PFSK-1 (cell line): Measurements from ENCODE around the gene LSM3.

ENCODE experiments used
- FOXP2 ChIP-seq: optimal IDR thresholded peaks from 2 replicates; pipeline ENCODE3; 2011; ENCODE audit warnings: borderline replicate concordance, control low read depth, inconsistent platforms; ENCODE audit not compliant: insufficient read depth; ENCODE audit errors: extremely low read length, extremely low read depth
- POLR2AphosphoS5 ChIP-seq: IDR thresholded peaks from 2 replicates; pipeline ENCODE4 v1.6.1; 2012; ENCODE audit warnings: low read depth, mild to moderate bottlenecking, control low read depth, low read length, moderate library complexity
- SIN3A ChIP-seq: IDR thresholded peaks from 2 replicates; pipeline ENCODE4 v1.6.1; 2012; ENCODE audit warnings: mild to moderate bottlenecking, low read length, moderate library complexity, borderline replicate concordance; ENCODE audit not compliant: insufficient read depth
- TAF1 ChIP-seq: IDR thresholded peaks from 2 replicates; pipeline ENCODE4 v1.6.1; 2012; ENCODE audit warnings: low read length, control low read depth, borderline replicate concordance; ENCODE audit not compliant: insufficient read depth
- TF ChIP-seq, protein P1 (sequence below), 2 experiments: IDR thresholded peaks; 2 replicates each; pipeline versions ENCODE4 v1.6.1 to v1.8.0; 2011 to 2012; ENCODE audit warnings: low read depth in 2 of 2, low read length in 2 of 2, control low read depth in 1 of 2, inconsistent platforms in 1 of 2, mild to moderate bottlenecking in 1 of 2, moderate library complexity in 1 of 2; ENCODE audit not compliant: insufficient read depth in 1 of 2

DNA sequence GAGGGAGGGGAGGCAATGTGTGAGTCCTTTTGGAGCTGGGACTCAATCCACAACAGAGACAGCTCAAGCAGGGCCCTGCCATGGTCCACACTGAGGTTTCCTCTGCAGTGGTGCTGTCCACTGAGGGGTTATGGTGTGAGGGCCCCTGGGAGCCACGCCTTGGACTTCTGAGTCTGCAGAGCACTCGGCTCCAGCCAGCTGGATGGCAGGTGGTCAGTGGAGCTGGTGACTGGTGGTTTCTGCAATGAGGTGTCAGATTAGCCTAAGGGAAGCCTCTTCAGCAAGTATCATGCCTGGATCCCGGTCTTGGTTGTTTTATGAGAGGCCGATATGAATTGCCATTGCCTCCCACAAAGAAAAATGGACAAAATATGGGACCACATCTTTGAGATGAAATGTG is 21.7 kb downstream of the LSM3 start:
- TF ChIP-seq POLR2AphosphoS5 (no peak), SIN3A (no peak), TAF1 (no peak), FOXP2 (no peak)
- TF ChIP-seq, protein P1, sequence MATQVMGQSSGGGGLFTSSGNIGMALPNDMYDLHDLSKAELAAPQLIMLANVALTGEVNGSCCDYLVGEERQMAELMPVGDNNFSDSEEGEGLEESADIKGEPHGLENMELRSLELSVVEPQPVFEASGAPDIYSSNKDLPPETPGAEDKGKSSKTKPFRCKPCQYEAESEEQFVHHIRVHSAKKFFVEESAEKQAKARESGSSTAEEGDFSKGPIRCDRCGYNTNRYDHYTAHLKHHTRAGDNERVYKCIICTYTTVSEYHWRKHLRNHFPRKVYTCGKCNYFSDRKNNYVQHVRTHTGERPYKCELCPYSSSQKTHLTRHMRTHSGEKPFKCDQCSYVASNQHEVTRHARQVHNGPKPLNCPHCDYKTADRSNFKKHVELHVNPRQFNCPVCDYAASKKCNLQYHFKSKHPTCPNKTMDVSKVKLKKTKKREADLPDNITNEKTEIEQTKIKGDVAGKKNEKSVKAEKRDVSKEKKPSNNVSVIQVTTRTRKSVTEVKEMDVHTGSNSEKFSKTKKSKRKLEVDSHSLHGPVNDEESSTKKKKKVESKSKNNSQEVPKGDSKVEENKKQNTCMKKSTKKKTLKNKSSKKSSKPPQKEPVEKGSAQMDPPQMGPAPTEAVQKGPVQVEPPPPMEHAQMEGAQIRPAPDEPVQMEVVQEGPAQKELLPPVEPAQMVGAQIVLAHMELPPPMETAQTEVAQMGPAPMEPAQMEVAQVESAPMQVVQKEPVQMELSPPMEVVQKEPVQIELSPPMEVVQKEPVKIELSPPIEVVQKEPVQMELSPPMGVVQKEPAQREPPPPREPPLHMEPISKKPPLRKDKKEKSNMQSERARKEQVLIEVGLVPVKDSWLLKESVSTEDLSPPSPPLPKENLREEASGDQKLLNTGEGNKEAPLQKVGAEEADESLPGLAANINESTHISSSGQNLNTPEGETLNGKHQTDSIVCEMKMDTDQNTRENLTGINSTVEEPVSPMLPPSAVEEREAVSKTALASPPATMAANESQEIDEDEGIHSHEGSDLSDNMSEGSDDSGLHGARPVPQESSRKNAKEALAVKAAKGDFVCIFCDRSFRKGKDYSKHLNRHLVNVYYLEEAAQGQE (IDR thresholded peaks at IDR 0.05; ENCODE audit: insufficient read depth in 1 of 2, low read depth in 2 of 2, low read length in 2 of 2), result no peak
